Stimulated activated CD8-positive, alpha-beta memory T cell treated with anti-CD3 and anti-CD28 coated beads, Interleukin-7, amount 100 ng/mL, for 4 hours (primary cell): ENCODE data around the gene KBTBD13.
"Not testable (repeated sequence)": the region's sequence is repeated elsewhere in the genome, so short reads cannot be mapped to it uniquely, and the experiment has no call there.

ENCODE experiments used
- DNase-seq, 2 donors: peaks; one replicate each; pipeline ENCODE4 v3.0.0-alpha.2; 2020; ENCODE audit warnings: low read depth in 2 of 2

The KBTBD13 gene

GRCh38 chr15:65089206-65089824 is 12.8 kb downstream of the KBTBD13 start:
- no peak for DNase-seq

- DNase-seq: no peak
These were observed 15.6 kb downstream of the KBTBD13 start for GRCh38 chr15:65091946-65092770.

- DNase-seq: no peak
These were observed 16.6 kb downstream of the KBTBD13 start for GRCh38 chr15:65092911-65093792.

GRCh38 chr15:65093793-65094170 is 17.2 kb downstream of the KBTBD13 start:
- not testable (repeated sequence) for DNase-seq

- DNase-seq: no peak
These were observed 17.9 kb downstream of the KBTBD13 start for GRCh38 chr15:65094294-65094995.

- no peak for DNase-seq
These were observed 18.6 kb downstream of the KBTBD13 start for GRCh38 chr15:65095011-65095746.

GRCh38 chr15:65095747-65096104 is 19.2 kb downstream of the KBTBD13 start:
- no peak for DNase-seq

- DNase-seq: no peak
These were observed 20.2 kb downstream of the KBTBD13 start for GRCh38 chr15:65096481-65097385.

GRCh38 chr15:65097651-65098263 is 21.2 kb downstream of the KBTBD13 start:
- no peak for DNase-seq

- DNase-seq: no peak
These were observed 22.8 kb downstream of the KBTBD13 start for GRCh38 chr15:65099336-65099735.

GRCh38 chr15:65099801-65100200 is 23.3 kb downstream of the KBTBD13 start:
- not testable (repeated sequence) for DNase-seq

- no peak for DNase-seq
These were observed 23.9 kb downstream of the KBTBD13 start for GRCh38 chr15:65100442-65100841.

GRCh38 chr15:65101411-65101890 is 24.9 kb downstream of the KBTBD13 start:
- DNase-seq: no peak

- no peak for DNase-seq
These were observed 25.6 kb downstream of the KBTBD13 start for GRCh38 chr15:65101891-65102708.

- DNase-seq: no peak
These were observed 26.4 kb downstream of the KBTBD13 start for GRCh38 chr15:65102912-65103311.

GRCh38 chr15:65105038-65105437 is 28.5 kb downstream of the KBTBD13 start:
- no peak for DNase-seq

GRCh38 chr15:65106011-65106590 is 29.6 kb downstream of the KBTBD13 start:
- DNase-seq: no peak

GRCh38 chr15:65110676-65111292 is 34.2 kb downstream of the KBTBD13 start:
- DNase-seq: no peak
